PC-9 (cell line): ENCODE data around the gene MCC.

Experiments
- EZH2 ChIP-seq: fragments of 200-600 bp; sonication (generic); IDR thresholded peaks from 2 replicates; pipeline ENCODE4 v1.8.0; 2017; ENCODE audit warnings: antibody characterized with exemption, low read depth
- TF ChIP-seq, protein P1 (sequence below): fragments of 200-600 bp; sonication (generic); conservative IDR thresholded peaks from 2 replicates; pipeline ENCODE4 v1.6.1; 2017; ENCODE audit warnings: mixed run types, antibody characterized with exemption, mild to moderate bottlenecking, moderate library complexity

DNA sequence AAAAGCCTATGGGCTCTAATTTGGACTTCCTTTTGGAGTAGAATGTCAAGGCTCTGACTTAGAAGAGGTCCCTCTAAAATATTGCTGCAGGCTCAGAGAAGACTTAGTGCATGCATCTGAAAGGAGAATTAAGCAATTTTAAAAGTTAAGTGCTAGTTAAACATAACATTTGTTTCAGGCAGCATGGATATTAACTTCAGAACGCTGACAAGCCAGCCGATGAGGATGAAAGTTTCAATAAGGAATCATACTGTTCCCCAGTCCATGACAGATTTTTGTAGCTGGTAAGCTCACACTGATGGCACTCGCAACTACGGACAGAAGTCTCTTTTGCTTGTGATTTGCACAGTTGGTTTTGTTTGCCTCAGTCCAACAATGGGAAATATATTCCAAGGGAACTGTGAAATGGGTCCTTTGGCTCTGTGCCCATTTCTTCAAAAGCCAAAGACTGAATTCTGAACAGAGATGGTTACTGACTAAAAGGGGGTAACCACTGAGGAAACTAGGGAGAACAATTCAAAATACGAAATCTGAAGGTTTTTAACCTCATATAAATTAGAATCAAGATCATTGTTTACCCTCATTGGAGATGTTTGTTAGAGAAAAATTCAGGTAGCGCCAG is 464.1 kb downstream of the MCC start:
- TF ChIP-seq, protein P1, sequence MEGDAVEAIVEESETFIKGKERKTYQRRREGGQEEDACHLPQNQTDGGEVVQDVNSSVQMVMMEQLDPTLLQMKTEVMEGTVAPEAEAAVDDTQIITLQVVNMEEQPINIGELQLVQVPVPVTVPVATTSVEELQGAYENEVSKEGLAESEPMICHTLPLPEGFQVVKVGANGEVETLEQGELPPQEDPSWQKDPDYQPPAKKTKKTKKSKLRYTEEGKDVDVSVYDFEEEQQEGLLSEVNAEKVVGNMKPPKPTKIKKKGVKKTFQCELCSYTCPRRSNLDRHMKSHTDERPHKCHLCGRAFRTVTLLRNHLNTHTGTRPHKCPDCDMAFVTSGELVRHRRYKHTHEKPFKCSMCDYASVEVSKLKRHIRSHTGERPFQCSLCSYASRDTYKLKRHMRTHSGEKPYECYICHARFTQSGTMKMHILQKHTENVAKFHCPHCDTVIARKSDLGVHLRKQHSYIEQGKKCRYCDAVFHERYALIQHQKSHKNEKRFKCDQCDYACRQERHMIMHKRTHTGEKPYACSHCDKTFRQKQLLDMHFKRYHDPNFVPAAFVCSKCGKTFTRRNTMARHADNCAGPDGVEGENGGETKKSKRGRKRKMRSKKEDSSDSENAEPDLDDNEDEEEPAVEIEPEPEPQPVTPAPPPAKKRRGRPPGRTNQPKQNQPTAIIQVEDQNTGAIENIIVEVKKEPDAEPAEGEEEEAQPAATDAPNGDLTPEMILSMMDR = no peak
- no peak for TF ChIP-seq EZH2
